Natural killer cell (primary cell): ENCODE data around the gene TMEM161A. TPM values are rescaled to one million over a fixed set of nuclear protein-coding genes. Genes with fewer than 3 reads are reported as not detected.

Experiments
- ATAC-seq, 3 donors: fragments of 150-1000 bp in 2 of 3; fragments of 200-7000 bp in 1 of 3; cut with Tn5 transposase; 1 replicate in 1 of 3; 2 replicates in 2 of 3; pipeline ENCODE4 v1.10.0; 2021; ENCODE audit warnings: mild to moderate bottlenecking in 2 of 3, moderate library complexity in 2 of 3
- DNase-seq, 2 donors: peaks; one replicate each; pipeline versions ENCODE4 v3.0.0 to v3.0.0-alpha.2; 2013 to 2021; ENCODE audit warnings: mixed read lengths in 1 of 2
- H3K27ac ChIP-seq: one replicate; pipeline ENCODE4 v1.5.1; 2013; ENCODE audit warnings: mild to moderate bottlenecking, low read length
- H3K27me3 ChIP-seq: one replicate; pipeline ENCODE4 v1.6.1; 2013; ENCODE audit warnings: low read length; ENCODE audit not compliant: control insufficient read depth, insufficient read depth
- H3K36me3 ChIP-seq: one replicate; pipeline ENCODE4 v1.6.1; 2013; ENCODE audit warnings: low read length; ENCODE audit not compliant: control insufficient read depth, insufficient read depth
- H3K4me1 ChIP-seq: one replicate; pipeline ENCODE4 v1.6.1; 2013; ENCODE audit warnings: low read length; ENCODE audit not compliant: control insufficient read depth, insufficient read depth
- H3K4me3 ChIP-seq: one replicate; pipeline ENCODE4 v1.5.1; 2013; ENCODE audit warnings: low read length
- H3K9me3 ChIP-seq: one replicate; pipeline ENCODE4 v1.6.1; 2013; ENCODE audit warnings: low read length; ENCODE audit not compliant: control insufficient read depth, insufficient read depth
- H3K27ac Mint-ChIP-seq, 2 donors: one replicate each; pipeline ENCODE4 v1.8.0; 2022; ENCODE audit warnings: mild to moderate bottlenecking in 2 of 2, mixed read lengths in 2 of 2, moderate library complexity in 1 of 2
- H3K27me3 Mint-ChIP-seq, 2 donors: one replicate each; pipeline ENCODE4 v1.8.0; 2022; ENCODE audit warnings: low read depth in 2 of 2, mixed read lengths in 2 of 2
- H3K36me3 Mint-ChIP-seq: one replicate; pipeline ENCODE4 v1.8.0; 2022; ENCODE audit warnings: mixed read lengths
- H3K4me1 Mint-ChIP-seq, 2 donors: one replicate each; pipeline ENCODE4 v1.8.0; 2022; ENCODE audit warnings: mixed read lengths in 2 of 2
- H3K4me3 Mint-ChIP-seq: one replicate; pipeline ENCODE4 v1.8.0; 2022; ENCODE audit warnings: mild to moderate bottlenecking, moderate library complexity, mixed read lengths
- H3K9me3 Mint-ChIP-seq, 2 donors: one replicate each; pipeline ENCODE4 v1.8.0; 2022; ENCODE audit warnings: mixed read lengths in 2 of 2
- CTCF ChIP-seq: fragments of 200-600 bp; IDR thresholded peaks from one replicate; pipeline ENCODE4 v1.8.0; 2022; ENCODE audit warnings: antibody characterized with exemption
- WGBS: methylation state at CpG from one replicate; pipeline ENCODE4 v1.1.7; 2013; ENCODE audit warnings: missing lambda C conversion rate; ENCODE audit not compliant: insufficient coverage; 5-methylcytosine and 5-hydroxymethylcytosine counted together
- intact Hi-C: fragments of 100-400 bp; cut with micrococcal nuclease; formaldehyde crosslinking; loops from one replicate; pipeline ENCODE4 v1.14.2; 2022
- total RNA-seq, 4 donors: library from RNA; stranded (reverse); fragments of 120-200 nt in 1 of 4; gene quantifications; one replicate each; pipeline versions ENCODE4 v1.2.3 to v1.2.4, GENCODE V29; 2013 to 2022

Gene TMEM161A
- 10 to 100 TPM; 13.9 to 16.5 (median 14.2) TPM for total RNA-seq
- 11.2 TPM for total RNA-seq (2013)

GRCh38 chr19:19138109-19138981, at the start of gene TMEM161A:
Gene TMEM161A, minus strand, starts transcription at chr19:19138478. Its CDS starts 50 bp downstream, at chr19:19138428.
- Histone ChIP-seq H3K27ac (peak within 1 kb of the TSS; percentile 74), H3K27me3 (no peaks in the 10 kb centered on the region), H3K9me3 (no peaks in the 10 kb centered on the region), H3K4me3 (peak within 1 kb of the TSS; percentile 88), H3K4me1 (peaks cover 26% of the 10 kb centered on the region), H3K36me3 (no peaks in the 10 kb centered on the region)
- intact Hi-C loops, result loop anchor here (2.0 kb wide), 1 partner anchor 76 kb away; the partner anchor contains the start of gene SLC25A42
- Mint-ChIP-seq H3K27me3 (no peaks in the 10 kb centered on the region), H3K9me3 (no peaks in the 10 kb centered on the region), H3K4me1 (peaks cover 17 to 29% of the 10 kb centered on the region in 2 donors), H3K36me3 (no peaks in the 10 kb centered on the region), H3K4me3 (peak within 1 kb of the TSS; percentile 95), H3K27ac (peak within 1 kb of the TSS; percentile 82 to 99)
- no peak for TF ChIP-seq CTCF
- peak; percentile 99 to 100 (median 99) for ATAC-seq
- DNase-seq, result peak; percentile 97 to 98
- WGBS, result 3% methylated on average over 42 of the region's 42 CpGs

GRCh38 chr19:19186742-19187141, 48.5 kb upstream of the TMEM161A start:
- H3K4me1 Mint-ChIP-seq, result peaks cover 28 to 41% of the 10 kb centered on the region in 2 donors
- H3K27me3 Mint-ChIP-seq, result no peaks in the 10 kb centered on the region
- Histone ChIP-seq H3K27me3 (no peaks in the 10 kb centered on the region), H3K27ac (no peak overlapping the region), H3K36me3 (peaks cover 21% of the 10 kb centered on the region), H3K4me1 (peaks cover 28% of the 10 kb centered on the region), H3K4me3 (no peak overlapping the region), H3K9me3 (no peaks in the 10 kb centered on the region)
- intact Hi-C loops, result no loop called here
- peaks cover 5% of the 10 kb centered on the region for H3K36me3 Mint-ChIP-seq
- no peaks in the 10 kb centered on the region for H3K9me3 Mint-ChIP-seq
- ATAC-seq (no peak), DNase-seq (no peak)
- H3K4me3 Mint-ChIP-seq, result no peak overlapping the region
- no peak for TF ChIP-seq CTCF
- 98% methylated on average over 14 of the region's 14 CpGs for WGBS
- peak overlapping the region in 1 of 2 donors; percentile 23 for H3K27ac Mint-ChIP-seq

GRCh38 chr19:19185853-19186740, 47.8 kb upstream of the TMEM161A start:
- H3K4me3 Mint-ChIP-seq, result no peak overlapping the region
- 82% methylated on average over 8 of the region's 9 CpGs for WGBS

More at GRCh38 chr19:19185853-19186740, 47.8 kb upstream of the TMEM161A start:
- peak; percentile 63 for TF ChIP-seq CTCF
- Mint-ChIP-seq H3K4me1 (peaks cover 28 to 35% of the 10 kb centered on the region in 2 donors), H3K27me3 (no peaks in the 10 kb centered on the region), H3K9me3 (no peaks in the 10 kb centered on the region), H3K27ac (peak overlapping the region in 1 of 2 donors; percentile 23), H3K36me3 (peaks cover 5% of the 10 kb centered on the region)
- Histone ChIP-seq H3K27me3 (no peaks in the 10 kb centered on the region), H3K36me3 (peaks cover 26% of the 10 kb centered on the region), H3K4me3 (no peak overlapping the region), H3K9me3 (no peaks in the 10 kb centered on the region), H3K4me1 (peaks cover 22% of the 10 kb centered on the region), H3K27ac (no peak overlapping the region)
- intact Hi-C loops, result no loop called here
- ATAC-seq (peak; percentile 61 to 91 (median 83)), DNase-seq (peak; percentile 36 to 81)
